HepG2 (cell line): ENCODE results near the gene TLL2. TPM values are rescaled to one million over a fixed set of nuclear protein-coding genes. Genes with fewer than 3 reads are reported as not detected.

ENCODE experiments used
- ATAC-seq: fragments of 200-7000 bp; cut with Tn5 transposase; 3 replicates; pipeline ENCODE4 v1.9.1; 2020; ENCODE audit warnings: mild to moderate bottlenecking, moderate library complexity
- BruUV-seq: library from RNA; stranded (reverse); fragments of 400-500 nt; replicated peaks from 2 replicates; lab custom pipeline; 2021; lab: Mats Ljungman, UMichigan
- CTCF ChIA-PET: fragments of 300-600 bp; formaldehyde crosslinking; extraction: SDS; loops from one replicate; lab custom pipeline; 2021; ENCODE audit warnings: low total read pairs, inconsistent platforms, low intra/inter-chr PET ratio; lab: Yijun Ruan, JAX
- POLR2A ChIA-PET: fragments of 350-600 bp; sonication (Branson Sonifier 250); formaldehyde crosslinking; loops from one replicate; lab custom pipeline; 2020; ENCODE audit warnings: antibody characterized with exemption, inconsistent platforms; lab: Yijun Ruan, JAX
- DNase-seq: peaks from one replicate; pipeline ENCODE4 v3.0.0-alpha.2; 2015; ENCODE audit warnings: low spot score
- FAIRE-seq: peaks from 3 replicates; lab custom pipeline; 2011; peaks lifted over from hg19 to GRCh38; lab: Jason Lieb, UNC
- H2AFZ ChIP-seq: one replicate; pipeline ENCODE4 v1.6.1; 2011; ENCODE audit warnings: low read length, inconsistent platforms
- H3K27ac ChIP-seq: fragments of 300-600 bp; 3 replicates; pipeline ENCODE4 v1.8.0; 2011; ENCODE audit warnings: mixed run types, mild to moderate bottlenecking, mixed read lengths, low read length, inconsistent platforms; ENCODE audit not compliant: insufficient read depth; ENCODE audit errors: extremely low read length
- H3K27me3 ChIP-seq, 2 experiments: fragments of 200-600 bp in 1 of 2; 2 replicates in 1 of 2; 3 replicates in 1 of 2; pipeline versions ENCODE4 v1.6.0 to v1.8.0; 2011; ENCODE audit warnings: low read length in 2 of 2, mild to moderate bottlenecking in 2 of 2, moderate library complexity in 2 of 2, inconsistent platforms in 1 of 2; ENCODE audit not compliant: insufficient read depth in 2 of 2, control insufficient read depth in 1 of 2
- H3K36me3 ChIP-seq, 2 experiments: fragments of 200-600 bp in 1 of 2; replicated peaks in 1 of 2; 2 replicates in 1 of 2; 3 replicates in 1 of 2; pipeline versions ENCODE4 v1.5.1 to v1.8.0; 2011; ENCODE audit warnings: low read length in 2 of 2, inconsistent platforms in 1 of 2; ENCODE audit not compliant: insufficient read depth in 2 of 2, control insufficient read depth in 1 of 2
- H3K4me1 ChIP-seq: 2 replicates; pipeline ENCODE4 v1.5.1; 2012; ENCODE audit warnings: low read length, inconsistent platforms; ENCODE audit not compliant: insufficient read depth
- H3K4me2 ChIP-seq: 2 replicates; pipeline ENCODE4 v1.6.0; 2011; ENCODE audit warnings: low read depth, low read length, inconsistent platforms
- H3K4me3 ChIP-seq, 3 experiments: fragments of 200-600 bp in 1 of 3; sonication (generic), shearing (Covaris generic) in 1 of 3; replicated peaks in 1 of 3; 2 replicates each; pipeline ENCODE4 v1.5.1; 2011 to 2016; ENCODE audit warnings: low read length in 3 of 3, inconsistent platforms in 2 of 3, low read depth in 2 of 3, mild to moderate bottlenecking in 2 of 3, control low read depth in 1 of 3, mixed read lengths in 1 of 3; ENCODE audit not compliant: insufficient read depth in 1 of 3
- H3K79me2 ChIP-seq: one replicate; pipeline ENCODE4 v1.6.1; 2011; ENCODE audit warnings: low read length, inconsistent platforms; ENCODE audit not compliant: insufficient read depth
- H3K9ac ChIP-seq: 2 replicates; pipeline ENCODE4 v1.6.0; 2011; ENCODE audit warnings: mild to moderate bottlenecking, low read depth, low read length, inconsistent platforms; ENCODE audit not compliant: insufficient read depth
- H3K9me3 ChIP-seq: 2 replicates; pipeline ENCODE4 v1.5.1; 2012; ENCODE audit warnings: mild to moderate bottlenecking, low read length
- H4K20me1 ChIP-seq: 2 replicates; pipeline ENCODE4 v1.6.0; 2011; ENCODE audit warnings: inconsistent platforms, mild to moderate bottlenecking, low read length, moderate library complexity; ENCODE audit not compliant: insufficient read depth
- ETS1 ChIP-seq: sonication (generic); formaldehyde crosslinking; IDR thresholded peaks from 2 replicates; pipeline ENCODE4 v1.4.0; 2020; ENCODE audit warnings: missing genetic modification reagents
- FOXK2 ChIP-seq: fragments of 450-650 bp; IDR thresholded peaks from 2 replicates; pipeline ENCODE4 v1.6.1; 2016
- NPAS2 ChIP-seq: sonication (generic); formaldehyde crosslinking; IDR thresholded peaks from 2 replicates; pipeline ENCODE4 v1.8.0; 2022; ENCODE audit warnings: mild to moderate bottlenecking, missing genetic modification reagents, borderline replicate concordance
- RFXANK ChIP-seq: IDR thresholded peaks from 2 replicates; pipeline ENCODE4 v1.6.1; 2016
- SSRP1 ChIP-seq: IDR thresholded peaks from 2 replicates; pipeline ENCODE4 v1.6.1; 2016; ENCODE audit warnings: control low read depth
- XBP1 ChIP-seq: sonication (generic); formaldehyde crosslinking; IDR thresholded peaks from 2 replicates; pipeline ENCODE4 v1.5.0; 2020; ENCODE audit warnings: missing genetic modification reagents
- ZBED4 ChIP-seq: sonication (generic); formaldehyde crosslinking; IDR thresholded peaks from 2 replicates; pipeline ENCODE4 v1.4.0; 2020; ENCODE audit warnings: missing genetic modification reagents, borderline replicate concordance
- ZNF18 ChIP-seq: sonication (generic); formaldehyde crosslinking; IDR thresholded peaks from 2 replicates; pipeline ENCODE4 v1.8.0; 2022; ENCODE audit warnings: mild to moderate bottlenecking, missing genetic modification reagents; ENCODE audit not compliant: insufficient replicate concordance
- ZNF501 ChIP-seq: sonication (generic); formaldehyde crosslinking; IDR thresholded peaks from 2 replicates; pipeline ENCODE4 v1.5.1; 2020; ENCODE audit warnings: mild to moderate bottlenecking, moderate library complexity, missing genetic modification reagents
- ZNF615 ChIP-seq: sonication (generic); formaldehyde crosslinking; IDR thresholded peaks from 2 replicates; pipeline ENCODE4 v1.5.0; 2020; ENCODE audit warnings: mild to moderate bottlenecking, missing genetic modification reagents, borderline replicate concordance
- ZNF660 ChIP-seq: sonication (generic); formaldehyde crosslinking; IDR thresholded peaks from 2 replicates; pipeline ENCODE4 v1.5.1; 2020; ENCODE audit warnings: mild to moderate bottlenecking, low read depth, missing genetic modification reagents, borderline replicate concordance
- WGBS: methylation state at CpG from one replicate; pipeline ENCODE4 v1.1.6; 2017; ENCODE audit warnings: low lambda C conversion rate; 5-methylcytosine and 5-hydroxymethylcytosine counted together
- in situ Hi-C: cut with HindIII; loops from 2 replicates; pipeline ENCODE4 v1.10.0; 2017; ENCODE audit warnings: low pct_unique_long_range_greater_than_20kb; ENCODE audit not compliant: extremely low pct_ligation_motif_present
- intact Hi-C: fragments of 100-400 bp; cut with micrococcal nuclease; formaldehyde crosslinking; loops from one replicate; pipeline ENCODE4 v1.10.0; 2022; ENCODE audit not compliant: unreplicated experiment
- polyA plus RNA-seq, 8 experiments: library from polyadenylated mRNA; depleted of rRNA in 3 of 8; stranded (reverse) in 7 of 8; unstranded in 1 of 8; fragments of >200 nt; fragmentation: Illumina TruSeq in 4 of 8; extraction: Trizol in 4 of 8; gene quantifications; 2 replicates each; pipeline versions ENCODE4 v1.2.1 to v1.2.3, GENCODE V29; 2011 to 2016; ENCODE audit warnings: low read depth in 4 of 8, missing spikeins in 1 of 8, mixed read lengths in 1 of 8; ENCODE audit not compliant: insufficient read depth in 1 of 8
- total RNA-seq, 5 experiments: library from RNA; depleted of rRNA; stranded (reverse); fragments of >200 nt; fragmentation: Illumina TruSeq; extraction: Trizol; gene quantifications; 2 replicates each; pipeline ENCODE4 v1.2.3, GENCODE V29; 2016; ENCODE audit warnings: low read depth in 1 of 5
- TF ChIP-seq, protein P1 (sequence below): sonication (generic); formaldehyde crosslinking; IDR thresholded peaks from 2 replicates; pipeline ENCODE4 v1.5.0; 2020; ENCODE audit warnings: mild to moderate bottlenecking, missing genetic modification reagents, borderline replicate concordance

The TLL2 gene
- total and polyA plus RNA-seq, 2 of the 13 experiments (the other 11 are each of a cell fraction or from before 2014, with no cell fraction given): 0.09 TPM; not detected in 1

- DNase-seq (no peak), ATAC-seq (no peak), FAIRE-seq (no peak)
- no peaks in the 10 kb centered on the region for H4K20me1 ChIP-seq
- no peaks in the 10 kb centered on the region for H3K36me3 ChIP-seq
- WGBS: 35% methylated on average over 8 of the region's 10 CpGs
- no peak overlapping the region for H2AFZ ChIP-seq
- no peak overlapping the region for H3K27ac ChIP-seq
- no peaks in the 10 kb centered on the region for H3K9me3 ChIP-seq
- H3K4me1 ChIP-seq: no peaks in the 10 kb centered on the region
- no TSS peak for BruUV-seq
- H3K79me2 ChIP-seq: no peaks in the 10 kb centered on the region
- in situ Hi-C loops (no loop called here), intact Hi-C loops (no loop called here)
- 0 out of 5 replicates have a peak, but pooled peaks cover 0 to 2% of the 10 kb centered on the region in 2 experiments for H3K27me3 ChIP-seq
- H3K4me2 ChIP-seq: no peak overlapping the region
- ChIA-PET CTCF (no interaction called here), POLR2A (no interaction called here)
- no peak overlapping the region for H3K9ac ChIP-seq
- H3K4me3 ChIP-seq: no peak overlapping the region
- TF ChIP-seq FOXK2 (no peak), ZNF18 (CRISPR knock-in tag) (no peak), NPAS2 (CRISPR knock-in tag) (no peak), ZNF501 (CRISPR knock-in tag) (no peak), SSRP1 (CRISPR knock-in tag) (no peak), RFXANK (no peak), XBP1 (CRISPR knock-in tag) (no peak), ZNF615 (no peak), ZNF660 (no peak), ETS1 (CRISPR knock-in tag) (no peak), ZBED4 (no peak)
- TF ChIP-seq, protein P1, sequence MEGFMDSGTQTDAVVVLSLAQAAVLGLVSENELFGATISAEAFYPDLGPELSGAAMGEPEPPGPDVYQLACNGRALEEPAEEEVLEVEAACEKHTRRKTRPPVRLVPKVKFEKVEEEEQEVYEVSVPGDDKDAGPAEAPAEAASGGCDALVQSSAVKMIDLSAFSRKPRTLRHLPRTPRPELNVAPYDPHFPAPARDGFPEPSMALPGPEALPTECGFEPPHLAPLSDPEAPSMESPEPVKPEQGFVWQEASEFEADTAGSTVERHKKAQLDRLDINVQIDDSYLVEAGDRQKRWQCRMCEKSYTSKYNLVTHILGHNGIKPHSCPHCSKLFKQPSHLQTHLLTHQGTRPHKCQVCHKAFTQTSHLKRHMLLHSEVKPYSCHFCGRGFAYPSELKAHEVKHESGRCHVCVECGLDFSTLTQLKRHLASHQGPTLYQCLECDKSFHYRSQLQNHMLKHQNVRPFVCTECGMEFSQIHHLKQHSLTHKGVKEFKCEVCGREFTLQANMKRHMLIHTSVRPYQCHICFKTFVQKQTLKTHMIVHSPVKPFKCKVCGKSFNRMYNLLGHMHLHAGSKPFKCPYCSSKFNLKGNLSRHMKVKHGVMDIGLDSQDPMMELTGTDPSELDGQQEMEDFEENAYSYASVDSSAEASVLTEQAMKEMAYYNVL: no peak
These were observed 73.1 kb downstream of the TLL2 start for GRCh38 chr10:96440361-96441292.
